ENCODE data around the gene NYAP2.
A peak's percentile ranks its signal among the peaks of the same experiment; 100 is the strongest.

NYAP2 gene

GRCh38 chr2:225429717-225430116 is 30.2 kb downstream of the NYAP2 start:
- DNase-seq, result peak; percentile 41 to 66

- no peak for DNase-seq
Observed at GRCh38 chr2:225431105-225431863, 31.8 kb downstream of the NYAP2 start.

- DNase-seq, result no peak
Observed at GRCh38 chr2:225434014-225434413, 34.5 kb downstream of the NYAP2 start.

GRCh38 chr2:225437319-225437718 is 37.8 kb downstream of the NYAP2 start:
- DNase-seq, result no peak

GRCh38 chr2:225438248-225438647 is 38.7 kb downstream of the NYAP2 start:
- no peak for DNase-seq

- no peak for DNase-seq
Observed at GRCh38 chr2:225452677-225453076, 53.2 kb downstream of the NYAP2 start.

- DNase-seq, result peak; percentile 9 to 53
Observed at GRCh38 chr2:225454412-225454811, 54.9 kb downstream of the NYAP2 start.

GRCh38 chr2:225456619-225457260 is 57.2 kb downstream of the NYAP2 start:
- no peak for DNase-seq

GRCh38 chr2:225457482-225457881 is 58.0 kb downstream of the NYAP2 start:
- peak; percentile 49 to 83 for DNase-seq

- no peak for DNase-seq
Observed at GRCh38 chr2:225458431-225459117, 59.1 kb downstream of the NYAP2 start.

- DNase-seq, result no peak
Observed at GRCh38 chr2:225462417-225462816, 62.9 kb downstream of the NYAP2 start.

- no peak for DNase-seq
Observed at GRCh38 chr2:225462945-225463344, 63.4 kb downstream of the NYAP2 start.

GRCh38 chr2:225463449-225463848 is 63.9 kb downstream of the NYAP2 start:
- no peak for DNase-seq

- no peak for DNase-seq
Observed at GRCh38 chr2:225464346-225465025, 65.0 kb downstream of the NYAP2 start.

GRCh38 chr2:225465827-225466226 is 66.3 kb downstream of the NYAP2 start:
- no peak for DNase-seq

- no peak for DNase-seq
Observed at GRCh38 chr2:225466891-225467604, 67.5 kb downstream of the NYAP2 start.

GRCh38 chr2:225468131-225468530 is 68.6 kb downstream of the NYAP2 start:
- DNase-seq, result no peak

- DNase-seq, result no peak
Observed at GRCh38 chr2:225471039-225471438, 71.5 kb downstream of the NYAP2 start.

GRCh38 chr2:225471482-225471881 is 72.0 kb downstream of the NYAP2 start:
- DNase-seq, result no peak

GRCh38 chr2:225472161-225472560 is 72.7 kb downstream of the NYAP2 start:
- no peak for DNase-seq

- no peak for DNase-seq
Observed at GRCh38 chr2:225479386-225479785, 79.9 kb downstream of the NYAP2 start.

GRCh38 chr2:225484751-225485150 is 85.2 kb downstream of the NYAP2 start:
- no peak for DNase-seq

GRCh38 chr2:225486236-225486635 is 86.7 kb downstream of the NYAP2 start:
- no peak for DNase-seq

Measured in NCI-H524 (cell line).